HG03064 (cell line): Measurements from ENCODE around the gene ALPG.
"Not testable (repeated sequence)": the region's sequence is repeated elsewhere in the genome, so short reads cannot be mapped to it uniquely, and the experiment has no call there.

Source experiments
- ATAC-seq: cut with Tn5 transposase; IDR thresholded peaks from one replicate; pipeline ENCODE4 v1.9.1; 2021; ENCODE audit warnings: low read depth; ENCODE audit not compliant: unreplicated experiment

ALPG gene

GRCh38 chr2:232376260-232376659, 30.4 kb upstream of the ALPG start:
- ATAC-seq = no peak

DNA sequence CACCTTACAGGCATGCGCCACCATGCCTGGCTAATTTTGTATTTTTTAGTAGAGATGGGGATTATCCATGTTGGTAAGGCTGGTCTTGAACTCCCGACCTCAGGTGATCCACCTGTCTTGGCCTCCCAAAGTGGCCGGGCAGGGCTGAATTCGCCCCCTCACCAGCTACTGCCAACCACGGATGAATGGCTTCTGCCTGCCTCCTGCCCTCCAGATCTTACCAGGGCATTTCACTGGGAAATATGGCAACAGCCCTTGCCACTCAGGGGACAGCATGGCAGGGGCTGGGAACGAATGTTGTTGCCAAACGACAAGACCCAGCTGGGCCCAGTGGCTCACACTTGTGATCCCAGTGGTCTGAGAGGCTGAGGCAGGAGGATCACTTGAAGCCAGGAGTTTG, 29.9 kb upstream of the ALPG start:
- no peak for ATAC-seq

DNA sequence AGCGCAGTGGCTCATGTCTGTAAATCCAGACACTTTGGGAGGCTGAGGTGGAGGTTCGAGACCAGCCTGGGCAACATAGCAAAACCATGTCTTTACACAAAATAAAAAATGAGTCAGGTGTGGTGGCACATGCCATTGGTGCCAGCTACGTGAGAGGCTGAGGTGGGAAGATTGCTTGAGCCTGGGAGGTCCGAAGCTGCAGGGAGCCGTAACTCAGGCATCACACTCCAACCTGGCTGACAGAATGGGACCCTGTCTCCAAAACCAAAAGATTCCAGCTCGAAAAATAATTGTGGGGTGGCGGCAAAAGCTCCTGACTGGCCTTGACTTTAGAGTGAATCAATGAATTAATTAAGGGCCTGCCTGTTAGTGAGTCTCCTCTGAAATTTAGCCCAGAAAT, 29.3 kb upstream of the ALPG start:
- no peak for ATAC-seq

DNA sequence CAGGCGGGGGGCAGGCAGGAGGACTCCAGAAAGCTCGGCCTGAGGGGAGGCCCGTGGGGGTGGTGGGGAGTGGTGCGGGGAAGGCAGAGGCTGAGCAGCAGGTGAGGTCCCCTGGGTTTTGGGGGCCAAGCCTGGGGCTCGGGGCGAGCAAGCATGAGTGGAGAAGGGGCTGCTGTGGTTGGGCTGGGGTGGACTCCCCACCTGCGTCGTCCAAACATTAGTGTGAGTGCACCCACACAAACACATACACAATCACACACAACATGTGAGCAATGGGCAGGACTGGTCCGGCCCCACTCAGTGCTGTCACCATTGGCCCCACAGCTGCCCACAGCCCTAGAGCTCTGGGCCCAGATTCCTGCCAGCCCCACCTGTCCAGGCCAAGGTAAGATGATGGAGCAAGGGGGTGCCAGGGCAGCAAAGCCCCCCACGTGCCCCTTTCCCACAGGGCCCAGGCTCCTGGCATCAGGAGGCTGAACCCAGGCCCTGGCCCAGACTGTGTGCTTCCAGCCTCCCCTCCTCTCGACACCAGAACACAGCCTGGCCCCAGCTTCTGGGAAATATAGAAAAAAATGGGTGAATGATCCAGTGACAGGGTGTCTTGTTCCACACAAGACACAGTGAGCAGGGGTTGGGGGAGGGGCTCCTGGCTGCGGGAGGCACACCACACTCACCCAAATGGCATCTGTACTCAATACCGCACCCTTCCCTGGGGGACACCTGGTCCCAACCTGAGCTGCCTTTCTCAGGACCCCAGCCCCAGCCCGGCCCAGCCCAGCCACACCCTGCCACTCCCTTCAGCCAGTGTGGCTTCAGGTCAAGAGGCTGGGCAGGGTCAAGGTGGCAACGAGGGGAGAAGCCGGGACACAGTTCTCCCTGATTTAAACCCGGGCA, 28.6 kb upstream of the ALPG start:
- ATAC-seq = no peak

DNA sequence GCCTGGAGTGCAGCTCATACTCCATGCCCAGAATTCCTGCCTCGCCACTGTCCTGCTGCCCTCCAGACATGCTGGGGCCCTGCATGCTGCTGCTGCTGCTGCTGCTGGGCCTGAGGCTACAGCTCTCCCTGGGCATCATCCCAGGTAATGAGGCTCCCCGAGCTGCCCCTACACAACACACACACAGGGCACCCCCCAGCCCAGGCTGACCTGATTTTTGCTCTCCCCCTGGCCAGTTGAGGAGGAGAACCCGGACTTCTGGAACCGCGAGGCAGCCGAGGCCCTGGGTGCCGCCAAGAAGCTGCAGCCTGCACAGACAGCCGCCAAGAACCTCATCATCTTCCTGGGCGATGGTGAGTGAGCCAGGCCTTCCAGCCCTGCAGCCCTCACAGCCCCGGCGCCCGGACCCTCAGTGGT, 27.9 kb upstream of the ALPG start, which contains the start of gene ALPP:
Gene ALPP, plus strand, starts transcription at position 17 of the 417 bp plus-strand sequence. Its CDS starts 52 bp downstream, at position 69.
- ATAC-seq = not testable (repeated sequence)

- ATAC-seq = not testable (repeated sequence)
Observed at GRCh38 chr2:232379610-232380590, 26.7 kb upstream of the ALPG start.

GRCh38 chr2:232381204-232382031, 25.2 kb upstream of the ALPG start:
- ATAC-seq = not testable (repeated sequence)

- ATAC-seq = no peak
Observed at GRCh38 chr2:232382331-232383225, 24.1 kb upstream of the ALPG start.

DNA sequence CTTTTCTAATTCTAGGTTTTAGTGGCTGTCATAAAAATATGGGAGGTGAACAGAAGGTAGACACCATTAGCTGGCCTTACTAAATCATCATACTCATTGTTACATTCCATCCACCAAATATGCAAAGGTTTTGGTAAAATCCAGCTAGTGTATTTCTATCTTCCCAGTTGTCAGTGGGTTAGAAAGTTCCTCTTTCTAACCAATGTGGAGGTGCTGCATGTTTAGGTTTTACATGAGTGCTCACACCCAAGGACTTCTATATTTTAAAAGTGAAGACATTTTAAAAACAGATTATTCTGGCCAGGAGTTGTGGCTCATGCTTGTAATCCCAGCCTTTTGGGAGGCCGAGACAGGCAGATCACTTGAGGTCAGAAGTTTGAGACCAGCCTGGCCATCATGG, 22.2 kb upstream of the ALPG start:
- no peak for ATAC-seq

DNA sequence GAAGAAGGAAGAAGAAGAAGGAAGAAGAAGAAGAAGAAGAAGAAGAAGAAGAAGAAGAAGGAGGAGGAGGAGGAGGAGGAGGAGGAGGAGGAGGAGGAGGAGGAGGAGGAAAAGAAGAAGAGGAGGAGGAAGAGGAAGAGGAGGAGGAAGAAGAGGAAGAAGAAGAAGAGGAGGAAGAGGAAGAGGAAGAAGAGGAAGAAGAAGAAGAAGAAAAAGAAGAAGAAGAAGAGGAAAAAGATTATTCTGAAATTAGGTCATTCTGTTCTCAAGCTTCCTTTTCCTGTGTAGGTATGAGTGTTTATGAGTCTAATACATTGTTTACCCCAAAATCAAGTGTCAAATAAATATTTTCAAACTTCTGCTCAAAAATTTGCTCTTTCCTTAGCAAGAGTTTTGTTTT, 21.6 kb upstream of the ALPG start:
- ATAC-seq = not testable (repeated sequence)

- no peak for ATAC-seq
Observed at GRCh38 chr2:232385660-232386489, 20.8 kb upstream of the ALPG start.

DNA sequence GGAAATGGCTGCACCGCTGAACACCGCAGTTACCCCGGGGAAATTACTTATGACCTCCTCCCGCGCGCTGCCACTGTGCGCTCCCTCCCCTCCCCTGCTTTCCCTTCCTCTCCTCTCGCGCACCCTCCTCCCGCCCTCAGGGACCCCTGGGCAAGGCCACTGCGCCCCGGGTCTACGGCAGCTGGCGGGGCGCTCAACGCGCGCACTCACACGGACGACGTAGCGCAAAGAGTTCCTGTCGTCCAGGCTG, 20.2 kb upstream of the ALPG start:
- ATAC-seq = no peak

- ATAC-seq = no peak
Observed at GRCh38 chr2:232386740-232387450, 19.7 kb upstream of the ALPG start.

- no peak for ATAC-seq
Observed at GRCh38 chr2:232387451-232388171, 19.0 kb upstream of the ALPG start.

DNA sequence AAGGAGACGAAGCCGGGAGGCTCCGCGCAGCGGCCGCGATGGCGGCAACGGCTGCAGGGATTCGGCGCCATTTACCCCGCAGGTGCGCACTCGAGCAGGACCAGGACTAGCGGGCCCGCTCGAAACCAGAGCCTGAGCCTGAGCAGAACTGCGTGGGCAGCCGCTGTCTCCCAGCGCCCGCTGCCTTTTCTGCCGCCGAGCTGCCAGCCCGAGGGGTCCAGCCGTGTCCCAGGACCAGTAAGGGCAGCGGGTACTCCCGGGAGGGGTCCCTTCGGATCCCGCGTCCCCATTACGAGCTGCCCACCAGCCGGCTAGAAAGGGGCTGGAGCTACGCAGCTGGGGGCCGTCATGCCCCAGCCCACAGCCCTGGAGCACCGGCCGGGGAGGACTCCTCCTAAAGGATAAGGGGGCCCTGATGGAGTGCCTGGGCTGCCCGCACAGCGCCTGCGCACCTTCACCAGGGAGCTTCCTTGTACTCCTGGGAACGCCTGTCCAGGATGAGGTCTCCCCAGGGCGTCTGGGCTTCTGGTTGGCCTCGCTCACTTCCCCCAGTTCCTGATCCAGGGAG, 18.2 kb upstream of the ALPG start:
- ATAC-seq = no peak

GRCh38 chr2:232389327-232389726, 17.3 kb upstream of the ALPG start:
- no peak for ATAC-seq

GRCh38 chr2:232390661-232391060, 16.0 kb upstream of the ALPG start:
- no peak for ATAC-seq
